Liver (tissue), 3 donors: ENCODE results near the gene GABBR2.

Experiments
- ATF3 ChIP-seq: IDR thresholded peaks from 2 replicates; pipeline ENCODE4 v1.6.1; 2016; ENCODE audit warnings: antibody characterized with exemption
- EGR1 ChIP-seq, 2 donors: IDR thresholded peaks; 2 replicates each; pipeline ENCODE4 v1.6.1; 2016 to 2018; ENCODE audit warnings: antibody characterized with exemption in 2 of 2, low read depth in 2 of 2
- FOXA1 ChIP-seq: IDR thresholded peaks from 2 replicates; pipeline ENCODE4 v1.6.1; 2016; ENCODE audit warnings: antibody characterized with exemption
- GABPA ChIP-seq, 2 donors: IDR thresholded peaks in 1 of 2; conservative IDR thresholded peaks in 1 of 2; 2 replicates each; pipeline ENCODE4 v1.6.1; 2016; ENCODE audit warnings: antibody characterized with exemption in 2 of 2, mild to moderate bottlenecking in 1 of 2, moderate library complexity in 1 of 2
- JUND ChIP-seq, 2 donors: IDR thresholded peaks; 2 replicates each; pipeline ENCODE4 v1.6.1; 2016; ENCODE audit warnings: antibody characterized with exemption in 2 of 2
- MAX ChIP-seq: IDR thresholded peaks from 2 replicates; pipeline ENCODE4 v1.6.1; 2016; ENCODE audit warnings: antibody characterized with exemption
- RAD21 ChIP-seq, 2 donors: IDR thresholded peaks; 2 replicates each; pipeline ENCODE4 v1.6.1; 2016; ENCODE audit warnings: antibody characterized with exemption in 2 of 2, mild to moderate bottlenecking in 2 of 2
- REST ChIP-seq: IDR thresholded peaks from 2 replicates; pipeline ENCODE4 v1.6.1; 2016; ENCODE audit warnings: antibody characterized with exemption, mild to moderate bottlenecking
- RXRA ChIP-seq, 2 donors: IDR thresholded peaks; 2 replicates each; pipeline ENCODE4 v1.6.1; 2017 to 2018; ENCODE audit warnings: antibody characterized with exemption in 2 of 2, mild to moderate bottlenecking in 1 of 2
- SP1 ChIP-seq: IDR thresholded peaks from 2 replicates; pipeline ENCODE4 v1.6.1; 2018; ENCODE audit warnings: antibody characterized with exemption, mild to moderate bottlenecking
- TAF1 ChIP-seq: conservative IDR thresholded peaks from 2 replicates; pipeline ENCODE4 v1.6.1; 2016; ENCODE audit warnings: antibody characterized with exemption, mild to moderate bottlenecking
- YY1 ChIP-seq: IDR thresholded peaks from 2 replicates; pipeline ENCODE4 v1.6.1; 2016; ENCODE audit warnings: antibody characterized with exemption, mild to moderate bottlenecking
- TF ChIP-seq, protein P1 (sequence below): fragments of 150-350 bp; IDR thresholded peaks from 2 replicates; pipeline ENCODE4 v1.5.1; 2017; ENCODE audit warnings: improper control_type of control experiment, low read depth, low read length; ENCODE audit not compliant: missing input control
- TF ChIP-seq, protein P2 (sequence below): IDR thresholded peaks from 2 replicates; pipeline ENCODE4 v1.6.1; 2016; ENCODE audit warnings: antibody characterized with exemption
- donor health status: healthy.
- donor health status: healthy.

DNA sequence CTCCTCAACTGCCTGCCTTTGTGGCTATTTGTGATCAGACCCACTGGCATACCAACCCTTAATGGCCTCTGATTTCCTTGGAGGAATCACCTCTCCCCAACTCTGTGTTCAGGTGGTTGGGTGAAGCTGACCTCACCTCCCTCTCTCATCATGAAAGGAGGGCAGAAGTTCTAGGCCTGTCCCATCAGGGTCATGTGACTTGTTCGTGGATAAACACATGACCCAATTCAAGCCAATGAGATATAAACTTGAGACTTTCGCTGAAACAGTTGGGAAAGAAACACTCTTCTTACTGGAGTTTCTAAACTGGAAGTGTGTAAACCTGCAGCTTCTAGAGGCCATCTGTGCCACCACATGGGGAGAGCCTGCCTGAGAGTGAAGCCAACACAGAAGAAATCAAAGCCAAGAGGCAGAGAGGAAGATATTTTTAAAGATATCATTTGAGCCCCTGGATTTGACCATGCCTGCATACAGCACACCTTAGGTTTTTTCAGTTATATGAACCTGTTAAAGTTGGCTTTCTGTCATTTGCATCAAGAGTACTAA, 5.8 kb downstream of the GABBR2 start:
- TF ChIP-seq GABPA (IDR thresholded peaks at IDR 0.05 in 1 of 2, conservative IDR thresholded peaks at IDR 0.05 in 1 of 2) (no peak), JUND (IDR thresholded peaks at IDR 0.05) (no peak), RXRA (IDR thresholded peaks at IDR 0.05) (no peak), YY1 (no peak), RAD21 (IDR thresholded peaks at IDR 0.05) (no peak), REST (no peak), EGR1 (IDR thresholded peaks at IDR 0.05; ENCODE audit: low read depth in 2 of 2) (no peak), TAF1 (no peak), MAX (no peak), FOXA1 (no peak), SP1 (no peak), ATF3 (no peak)
- TF ChIP-seq, protein P1, sequence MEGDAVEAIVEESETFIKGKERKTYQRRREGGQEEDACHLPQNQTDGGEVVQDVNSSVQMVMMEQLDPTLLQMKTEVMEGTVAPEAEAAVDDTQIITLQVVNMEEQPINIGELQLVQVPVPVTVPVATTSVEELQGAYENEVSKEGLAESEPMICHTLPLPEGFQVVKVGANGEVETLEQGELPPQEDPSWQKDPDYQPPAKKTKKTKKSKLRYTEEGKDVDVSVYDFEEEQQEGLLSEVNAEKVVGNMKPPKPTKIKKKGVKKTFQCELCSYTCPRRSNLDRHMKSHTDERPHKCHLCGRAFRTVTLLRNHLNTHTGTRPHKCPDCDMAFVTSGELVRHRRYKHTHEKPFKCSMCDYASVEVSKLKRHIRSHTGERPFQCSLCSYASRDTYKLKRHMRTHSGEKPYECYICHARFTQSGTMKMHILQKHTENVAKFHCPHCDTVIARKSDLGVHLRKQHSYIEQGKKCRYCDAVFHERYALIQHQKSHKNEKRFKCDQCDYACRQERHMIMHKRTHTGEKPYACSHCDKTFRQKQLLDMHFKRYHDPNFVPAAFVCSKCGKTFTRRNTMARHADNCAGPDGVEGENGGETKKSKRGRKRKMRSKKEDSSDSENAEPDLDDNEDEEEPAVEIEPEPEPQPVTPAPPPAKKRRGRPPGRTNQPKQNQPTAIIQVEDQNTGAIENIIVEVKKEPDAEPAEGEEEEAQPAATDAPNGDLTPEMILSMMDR, result no peak
- TF ChIP-seq, protein P2, sequence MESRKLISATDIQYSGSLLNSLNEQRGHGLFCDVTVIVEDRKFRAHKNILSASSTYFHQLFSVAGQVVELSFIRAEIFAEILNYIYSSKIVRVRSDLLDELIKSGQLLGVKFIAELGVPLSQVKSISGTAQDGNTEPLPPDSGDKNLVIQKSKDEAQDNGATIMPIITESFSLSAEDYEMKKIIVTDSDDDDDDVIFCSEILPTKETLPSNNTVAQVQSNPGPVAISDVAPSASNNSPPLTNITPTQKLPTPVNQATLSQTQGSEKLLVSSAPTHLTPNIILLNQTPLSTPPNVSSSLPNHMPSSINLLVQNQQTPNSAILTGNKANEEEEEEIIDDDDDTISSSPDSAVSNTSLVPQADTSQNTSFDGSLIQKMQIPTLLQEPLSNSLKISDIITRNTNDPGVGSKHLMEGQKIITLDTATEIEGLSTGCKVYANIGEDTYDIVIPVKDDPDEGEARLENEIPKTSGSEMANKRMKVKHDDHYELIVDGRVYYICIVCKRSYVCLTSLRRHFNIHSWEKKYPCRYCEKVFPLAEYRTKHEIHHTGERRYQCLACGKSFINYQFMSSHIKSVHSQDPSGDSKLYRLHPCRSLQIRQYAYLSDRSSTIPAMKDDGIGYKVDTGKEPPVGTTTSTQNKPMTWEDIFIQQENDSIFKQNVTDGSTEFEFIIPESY, result no peak
